Liver (tissue), 3 donors: Measurements from ENCODE around the gene SDK2.

Experiments
- CTCF ChIP-seq: fragments of 150-350 bp; IDR thresholded peaks from 2 replicates; pipeline ENCODE4 v1.5.1; 2017; ENCODE audit warnings: improper control_type of control experiment, low read depth, low read length; ENCODE audit not compliant: missing input control
- JUND ChIP-seq, 2 donors: IDR thresholded peaks; 2 replicates each; pipeline ENCODE4 v1.6.1; 2016; ENCODE audit warnings: antibody characterized with exemption in 2 of 2
- SP1 ChIP-seq: IDR thresholded peaks from 2 replicates; pipeline ENCODE4 v1.6.1; 2018; ENCODE audit warnings: antibody characterized with exemption, mild to moderate bottlenecking
- TAF1 ChIP-seq: conservative IDR thresholded peaks from 2 replicates; pipeline ENCODE4 v1.6.1; 2016; ENCODE audit warnings: antibody characterized with exemption, mild to moderate bottlenecking
- donor health status: healthy.
- donor health status: healthy.

GRCh38 chr17:73669771-73670170 is 25.5 kb upstream of the SDK2 start:
- TF ChIP-seq SP1 (no peak), TAF1 (no peak), CTCF (no peak), JUND (IDR thresholded peaks at IDR 0.05) (no peak)
